Activated T-helper 1 cell treated with anti-CD3 and anti-CD28 coated beads, Interleukin-12 subunit alpha, Interleukin-12 subunit beta, Interleukin-2, Interleukin-4 antibody, amounts not matched to agents 30 ng/mL and 10 ng/mL and 1 ng/mL, durations not matched to agents 14 hours and 24 hours and 36 hours (primary cell): ENCODE results near the gene CCDC70. TPM values are rescaled to one million over a fixed set of nuclear protein-coding genes. Genes with fewer than 3 reads are reported as not detected.

Experiments used
- DNase-seq: peaks from one replicate; pipeline ENCODE4 v3.0.0; 2021; ENCODE audit warnings: low spot score
- H3K27ac Mint-ChIP-seq: one replicate; pipeline ENCODE4 v1.8.0; 2021; ENCODE audit warnings: mild to moderate bottlenecking, mixed read lengths
- H3K27me3 Mint-ChIP-seq: one replicate; pipeline ENCODE4 v1.8.0; 2022; ENCODE audit warnings: mild to moderate bottlenecking, moderate library complexity, mixed read lengths; ENCODE audit not compliant: insufficient read depth
- H3K36me3 Mint-ChIP-seq: one replicate; pipeline ENCODE4 v1.8.0; 2021; ENCODE audit warnings: low read depth, mixed read lengths
- H3K4me1 Mint-ChIP-seq: one replicate; pipeline ENCODE4 v1.8.0; 2021; ENCODE audit warnings: low read depth, mixed read lengths
- H3K4me3 Mint-ChIP-seq: one replicate; pipeline ENCODE4 v1.8.0; 2021; ENCODE audit warnings: mild to moderate bottlenecking, moderate library complexity, mixed read lengths
- H3K9me3 Mint-ChIP-seq: one replicate; pipeline ENCODE4 v1.8.0; 2021; ENCODE audit warnings: mixed read lengths
- intact Hi-C: fragments of 100-400 bp; cut with micrococcal nuclease; formaldehyde crosslinking; loops from one replicate; pipeline ENCODE4 v1.15.1; 2024
- total RNA-seq: library from RNA; stranded (reverse); gene quantifications from 2 replicates; pipeline ENCODE4 v1.2.3, GENCODE V29; 2022

CCDC70 gene
- total RNA-seq, 1 donor from 2014 or later, result not detected

GRCh38 chr13:51833980-51834379, 27.8 kb upstream of the CCDC70 start:
- Mint-ChIP-seq H3K4me1 (peaks cover 37% of the 10 kb centered on the region), H3K9me3 (no peaks in the 10 kb centered on the region), H3K4me3 (no peak overlapping the region), H3K36me3 (no peaks in the 10 kb centered on the region), H3K27ac (no peak overlapping the region), H3K27me3 (peaks cover 4% of the 10 kb centered on the region)
- intact Hi-C loops, result no loop called here
- no peak for DNase-seq

DNA sequence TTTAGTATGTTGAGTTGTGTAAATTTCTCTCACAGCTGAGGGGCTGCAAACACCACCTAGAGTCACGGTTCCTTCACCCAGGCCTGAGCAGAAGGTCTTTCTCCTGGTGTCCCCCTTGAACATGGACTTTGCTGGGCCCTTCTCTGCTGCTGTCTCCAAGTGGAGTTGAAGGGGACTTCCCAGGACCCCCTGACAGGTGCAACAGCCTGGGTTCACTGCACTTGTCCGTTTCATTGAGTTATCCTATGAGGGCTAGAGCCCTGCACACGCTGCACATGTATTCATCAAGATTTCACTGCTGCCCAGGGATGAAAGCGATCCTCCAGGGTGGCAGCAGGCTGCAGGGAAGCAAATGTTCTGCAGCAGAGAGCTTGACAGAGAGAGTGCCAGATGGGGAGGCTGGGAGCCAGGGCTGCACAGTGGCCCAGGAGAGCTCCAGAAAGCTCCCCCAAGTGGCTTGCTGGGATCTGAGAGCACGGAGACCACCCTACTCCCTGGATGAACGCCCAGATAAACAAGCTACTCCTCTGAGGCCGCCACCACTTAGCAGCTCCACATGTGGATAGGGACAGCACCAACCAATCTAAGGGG, 27.1 kb upstream of the CCDC70 start:
- peaks cover 4% of the 10 kb centered on the region for H3K27me3 Mint-ChIP-seq

DNA sequence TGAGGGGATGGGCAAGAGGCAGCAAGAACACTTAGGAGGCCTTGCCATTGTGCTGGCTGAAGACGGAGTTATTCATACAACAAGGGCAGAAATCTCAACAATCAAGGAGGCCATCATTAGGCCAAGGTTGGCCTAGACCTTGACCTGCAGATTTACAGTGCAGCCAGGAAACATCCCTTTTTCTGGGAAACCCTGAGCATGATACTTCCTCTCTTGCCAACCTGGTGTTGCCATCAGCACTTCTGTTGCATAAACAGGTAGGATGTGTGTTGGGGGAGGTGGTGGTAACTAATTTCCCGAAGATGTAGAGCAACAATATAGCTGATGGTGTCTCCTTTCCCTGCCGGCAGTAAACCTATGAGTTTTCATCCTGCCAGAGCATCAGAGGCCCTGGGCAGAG, 24.8 kb upstream of the CCDC70 start:
- H3K36me3 Mint-ChIP-seq, result no peaks in the 10 kb centered on the region
- intact Hi-C loops, result no loop called here
- H3K27me3 Mint-ChIP-seq, result peaks cover 4% of the 10 kb centered on the region
- H3K9me3 Mint-ChIP-seq, result no peaks in the 10 kb centered on the region
- DNase-seq, result no peak
- H3K4me1 Mint-ChIP-seq, result peaks cover 31% of the 10 kb centered on the region
- H3K4me3 Mint-ChIP-seq, result no peak overlapping the region
- no peak overlapping the region for H3K27ac Mint-ChIP-seq

More for the DNA sequence above, 27.1 kb upstream of the CCDC70 start:
- Mint-ChIP-seq H3K27ac (no peak overlapping the region), H3K36me3 (no peaks in the 10 kb centered on the region), H3K9me3 (no peaks in the 10 kb centered on the region), H3K4me3 (no peak overlapping the region), H3K4me1 (peaks cover 37% of the 10 kb centered on the region)
- DNase-seq, result no peak
- intact Hi-C loops, result no loop called here

- Mint-ChIP-seq H3K9me3 (no peaks in the 10 kb centered on the region), H3K27me3 (no peaks in the 10 kb centered on the region), H3K36me3 (no peaks in the 10 kb centered on the region), H3K4me1 (peaks cover 23% of the 10 kb centered on the region), H3K4me3 (no peak overlapping the region), H3K27ac (no peak overlapping the region)
- DNase-seq, result no peak
- intact Hi-C loops, result no loop called here
These were observed 23.4 kb upstream of the CCDC70 start for GRCh38 chr13:51838240-51838846.

DNA sequence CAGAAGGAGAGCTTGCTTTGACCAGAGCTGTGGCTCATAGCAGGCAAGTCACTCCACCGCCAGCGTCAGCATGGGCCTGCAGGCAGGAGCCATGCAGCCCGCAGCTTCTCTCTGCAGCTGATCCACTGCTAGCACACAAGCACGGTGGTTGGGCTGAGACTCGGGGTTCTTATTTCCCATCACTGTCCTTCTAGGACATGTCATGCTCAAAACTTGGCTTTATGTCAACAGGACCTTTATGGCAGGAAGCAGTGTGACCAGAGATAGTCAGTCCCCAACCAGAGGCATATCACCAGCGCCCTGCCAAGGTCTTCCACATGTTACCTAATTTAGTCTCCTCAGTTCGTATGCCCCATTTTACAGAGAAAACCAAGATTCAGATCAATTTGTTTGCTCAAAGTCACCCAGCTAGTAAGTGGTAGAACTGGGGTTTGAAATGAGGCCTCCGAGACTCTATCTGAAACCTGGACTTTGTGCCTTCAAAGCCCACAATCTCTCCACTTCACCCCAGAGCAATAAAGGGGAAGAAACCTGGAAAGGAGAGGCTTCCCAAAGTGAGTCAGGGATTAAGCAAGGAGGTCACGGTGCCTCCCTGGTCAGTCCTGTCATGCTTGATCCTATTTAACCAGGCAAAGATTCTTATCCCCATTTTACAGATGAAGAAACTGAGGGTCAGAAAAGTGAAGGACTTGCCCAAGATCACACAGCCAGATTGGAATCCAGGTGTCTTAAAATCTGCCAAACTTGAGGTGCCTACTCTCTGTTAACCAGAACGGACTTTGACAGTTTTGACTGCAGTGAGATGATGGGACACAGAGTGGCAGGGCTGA, 21.8 kb upstream of the CCDC70 start:
- no peak for DNase-seq
- no peak overlapping the region for H3K27ac Mint-ChIP-seq
- H3K9me3 Mint-ChIP-seq, result no peaks in the 10 kb centered on the region
- H3K27me3 Mint-ChIP-seq, result peaks cover 11% of the 10 kb centered on the region
- no peaks in the 10 kb centered on the region for H3K36me3 Mint-ChIP-seq
- H3K4me3 Mint-ChIP-seq, result no peak overlapping the region
- H3K4me1 Mint-ChIP-seq, result peaks cover 31% of the 10 kb centered on the region
- intact Hi-C loops, result no loop called here

DNA sequence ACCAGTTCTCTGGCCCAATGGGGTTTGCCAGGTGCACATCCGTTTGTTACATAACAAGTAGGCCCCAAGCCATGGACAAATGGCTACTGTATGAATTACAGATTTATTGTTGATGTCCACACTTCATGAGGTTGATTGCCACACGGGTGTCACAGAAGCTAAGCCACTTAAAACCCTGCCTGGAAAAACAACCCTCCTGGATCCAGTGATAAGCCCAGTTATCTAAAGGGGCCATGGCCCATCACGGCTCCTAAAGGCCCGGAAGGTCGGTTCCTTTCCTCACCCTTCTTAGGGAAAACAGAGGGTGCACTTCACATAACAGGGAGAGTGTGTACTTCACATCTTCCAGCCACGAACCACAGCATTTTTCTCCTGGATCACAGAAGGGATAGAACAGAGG, 20.9 kb upstream of the CCDC70 start:
- DNase-seq, result no peak
- no peaks in the 10 kb centered on the region for H3K9me3 Mint-ChIP-seq
- peaks cover 12% of the 10 kb centered on the region for H3K27me3 Mint-ChIP-seq
- intact Hi-C loops, result no loop called here
- H3K27ac Mint-ChIP-seq, result no peak overlapping the region
- H3K4me3 Mint-ChIP-seq, result no peak overlapping the region
- H3K36me3 Mint-ChIP-seq, result no peaks in the 10 kb centered on the region
- peaks cover 36% of the 10 kb centered on the region for H3K4me1 Mint-ChIP-seq

- no peak for DNase-seq
These were observed 20.0 kb upstream of the CCDC70 start for GRCh38 chr13:51841732-51842131.

DNA sequence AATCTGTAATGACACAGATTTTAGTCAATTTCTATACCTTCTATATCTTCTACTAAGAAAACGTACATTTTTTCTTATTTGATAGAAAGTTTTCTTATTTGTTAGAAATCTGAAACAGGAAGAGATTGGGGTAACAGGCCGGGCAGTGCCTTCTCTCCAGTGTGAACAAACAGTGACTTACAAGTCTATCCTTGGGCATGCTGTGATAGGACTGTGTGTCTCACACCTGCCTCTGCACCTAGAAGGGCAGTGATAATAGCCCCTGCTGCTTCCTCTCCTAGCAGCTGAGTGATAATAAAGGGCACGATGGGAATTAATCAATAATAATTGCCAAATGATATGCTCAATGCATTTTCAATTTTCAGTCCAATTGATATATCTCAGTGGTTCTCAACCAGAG, 18.2 kb upstream of the CCDC70 start:
- no peak overlapping the region for H3K27ac Mint-ChIP-seq
- no peaks in the 10 kb centered on the region for H3K9me3 Mint-ChIP-seq
- peaks cover 13% of the 10 kb centered on the region for H3K4me1 Mint-ChIP-seq
- intact Hi-C loops, result no loop called here
- H3K27me3 Mint-ChIP-seq, result peaks cover 12% of the 10 kb centered on the region
- no peak overlapping the region for H3K4me3 Mint-ChIP-seq
- no peak for DNase-seq
- no peaks in the 10 kb centered on the region for H3K36me3 Mint-ChIP-seq

More at GRCh38 chr13:51841732-51842131, 20.0 kb upstream of the CCDC70 start:
- H3K4me3 Mint-ChIP-seq, result no peak overlapping the region
- H3K4me1 Mint-ChIP-seq, result peaks cover 31% of the 10 kb centered on the region
- H3K27ac Mint-ChIP-seq, result no peak overlapping the region
- peaks cover 12% of the 10 kb centered on the region for H3K27me3 Mint-ChIP-seq
- no peaks in the 10 kb centered on the region for H3K36me3 Mint-ChIP-seq
- H3K9me3 Mint-ChIP-seq, result no peaks in the 10 kb centered on the region
- intact Hi-C loops, result no loop called here

GRCh38 chr13:51844862-51845573, 16.8 kb upstream of the CCDC70 start, which contains the start of gene TMEM272:
TSS of gene TMEM272 (minus strand) at chr13:51845177. CDS start at chr13:51838530, 6,647 bp downstream.
- peaks cover 12% of the 10 kb centered on the region for H3K4me1 Mint-ChIP-seq
- peak within 1 kb of the TSS; percentile 45 for H3K4me3 Mint-ChIP-seq
- peaks cover 12% of the 10 kb centered on the region for H3K27me3 Mint-ChIP-seq
- no peaks in the 10 kb centered on the region for H3K36me3 Mint-ChIP-seq
- DNase-seq, result peak; percentile 28
- no peaks in the 10 kb centered on the region for H3K9me3 Mint-ChIP-seq
- intact Hi-C loops, result loop anchor here (1.0 to 5.0 kb wide), 3 partner anchors 30 to 282 kb away; partner anchors contain the start of genes DHRS12 and NEK5
- peak within 1 kb of the TSS; percentile 70 for H3K27ac Mint-ChIP-seq

DNA sequence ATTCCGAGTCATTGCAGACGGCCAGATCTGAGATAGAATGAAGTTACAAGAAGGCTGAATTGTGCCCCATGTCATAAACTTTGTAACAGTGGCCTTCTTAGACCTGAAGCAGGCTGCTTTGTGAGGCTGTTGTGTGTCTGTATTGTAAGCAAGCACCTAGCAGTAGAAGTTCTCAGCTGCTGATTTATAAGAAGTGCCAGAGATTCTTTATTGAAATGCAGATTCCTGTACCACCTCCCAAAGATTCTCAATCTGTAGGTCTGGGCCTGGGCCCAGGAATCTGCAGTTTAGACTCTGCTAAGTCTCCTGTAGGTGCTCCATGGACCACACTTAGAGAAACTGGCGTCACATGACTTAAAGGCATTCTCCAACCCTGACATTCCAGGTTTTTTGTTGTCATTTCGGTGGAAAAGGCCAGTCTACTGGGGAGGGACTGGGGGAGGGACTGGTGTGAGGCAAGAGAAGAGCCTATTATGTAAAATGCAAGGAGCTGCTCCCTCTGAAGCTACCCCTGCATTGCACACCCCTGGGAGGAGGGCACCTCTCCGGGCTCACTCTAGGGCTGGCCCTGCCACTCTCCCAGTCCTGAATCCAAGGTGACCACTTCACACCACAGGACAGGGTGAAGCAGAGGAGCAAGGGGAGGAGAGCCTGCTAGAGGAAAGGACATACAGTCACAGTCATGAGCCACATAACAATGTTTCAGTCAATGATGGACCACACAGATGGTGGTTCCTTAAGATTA, 16.0 kb upstream of the CCDC70 start:
- H3K27ac Mint-ChIP-seq, result no peak overlapping the region
- no peaks in the 10 kb centered on the region for H3K36me3 Mint-ChIP-seq
- intact Hi-C loops, result loop anchor here (1.0 to 5.0 kb wide), 3 partner anchors 30 to 282 kb away; partner anchors contain the start of genes DHRS12 and NEK5
- H3K27me3 Mint-ChIP-seq, result peaks cover 12% of the 10 kb centered on the region
- H3K4me1 Mint-ChIP-seq, result peaks cover 12% of the 10 kb centered on the region
- DNase-seq, result no peak
- H3K9me3 Mint-ChIP-seq, result no peaks in the 10 kb centered on the region
- H3K4me3 Mint-ChIP-seq, result no peak overlapping the region

DNA sequence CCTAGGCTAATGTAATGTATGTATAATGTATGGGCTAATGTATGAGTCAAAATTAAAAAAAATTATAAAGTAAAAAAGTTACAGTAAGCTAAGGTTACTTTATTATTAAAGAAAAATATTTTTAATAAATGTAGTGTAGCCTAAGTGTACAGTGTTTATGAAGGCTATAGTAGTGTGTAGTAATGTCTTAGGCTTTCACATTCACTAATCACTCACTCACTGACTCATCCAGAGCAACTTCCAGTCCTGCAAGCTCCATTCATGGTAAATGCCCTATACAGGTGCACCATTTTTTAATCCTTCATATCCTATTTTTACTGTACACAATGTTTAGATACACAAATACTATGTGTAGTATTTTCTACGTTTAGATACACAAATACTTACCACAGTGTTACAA, 15.0 kb upstream of the CCDC70 start:
- intact Hi-C loops, result loop anchor here (5.0 kb wide), 2 partner anchors 44 to 281 kb away; partner anchors contain the start of genes DHRS12 and NEK5
- Mint-ChIP-seq H3K9me3 (no peaks in the 10 kb centered on the region), H3K36me3 (no peaks in the 10 kb centered on the region), H3K27ac (no peak overlapping the region), H3K4me1 (peaks cover 12% of the 10 kb centered on the region), H3K27me3 (peaks cover 13% of the 10 kb centered on the region), H3K4me3 (no peak overlapping the region)
- DNase-seq, result no peak

- Mint-ChIP-seq H3K4me3 (no peak overlapping the region), H3K27ac (no peak overlapping the region)
- intact Hi-C loops, result loop anchor here (1.0 to 5.0 kb wide), 3 partner anchors 33 to 279 kb away; partner anchors contain the start of genes DHRS12 and NEK5
These were observed 13.1 kb upstream of the CCDC70 start for GRCh38 chr13:51848674-51849073.

More at GRCh38 chr13:51848674-51849073, 13.1 kb upstream of the CCDC70 start:
- H3K9me3 Mint-ChIP-seq, result no peaks in the 10 kb centered on the region
- peaks cover 12% of the 10 kb centered on the region for H3K4me1 Mint-ChIP-seq
- H3K27me3 Mint-ChIP-seq, result peaks cover 15% of the 10 kb centered on the region
- H3K36me3 Mint-ChIP-seq, result no peaks in the 10 kb centered on the region
- no peak for DNase-seq
